Measurements from ENCODE around the gene LMAN2.
A peak's percentile ranks its signal among the peaks of the same experiment; 100 is the strongest.

DNA sequence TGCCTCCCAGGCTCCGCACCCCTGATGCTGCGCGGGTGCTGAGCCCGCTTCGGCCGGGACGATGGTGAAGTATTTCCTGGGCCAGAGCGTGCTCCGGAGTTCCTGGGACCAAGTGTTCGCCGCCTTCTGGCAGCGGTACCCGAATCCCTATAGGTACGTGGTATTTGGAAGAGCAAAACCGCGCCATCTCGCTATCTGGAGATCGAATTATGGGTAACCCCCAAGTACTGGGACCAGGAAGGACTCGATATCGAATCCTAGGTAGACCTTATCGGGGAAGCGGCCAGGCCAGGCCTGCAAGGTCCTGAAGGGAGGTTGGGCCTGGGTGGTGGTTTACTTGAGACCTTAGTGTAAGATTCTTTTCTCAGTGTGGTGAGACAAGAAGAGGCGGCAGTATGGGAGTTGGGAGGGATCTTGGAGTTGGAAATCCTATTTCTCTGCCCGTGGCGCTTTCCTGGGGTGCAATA lies 47.5 kb downstream of the LMAN2 start:
- TF ChIP-seq, protein P1, sequence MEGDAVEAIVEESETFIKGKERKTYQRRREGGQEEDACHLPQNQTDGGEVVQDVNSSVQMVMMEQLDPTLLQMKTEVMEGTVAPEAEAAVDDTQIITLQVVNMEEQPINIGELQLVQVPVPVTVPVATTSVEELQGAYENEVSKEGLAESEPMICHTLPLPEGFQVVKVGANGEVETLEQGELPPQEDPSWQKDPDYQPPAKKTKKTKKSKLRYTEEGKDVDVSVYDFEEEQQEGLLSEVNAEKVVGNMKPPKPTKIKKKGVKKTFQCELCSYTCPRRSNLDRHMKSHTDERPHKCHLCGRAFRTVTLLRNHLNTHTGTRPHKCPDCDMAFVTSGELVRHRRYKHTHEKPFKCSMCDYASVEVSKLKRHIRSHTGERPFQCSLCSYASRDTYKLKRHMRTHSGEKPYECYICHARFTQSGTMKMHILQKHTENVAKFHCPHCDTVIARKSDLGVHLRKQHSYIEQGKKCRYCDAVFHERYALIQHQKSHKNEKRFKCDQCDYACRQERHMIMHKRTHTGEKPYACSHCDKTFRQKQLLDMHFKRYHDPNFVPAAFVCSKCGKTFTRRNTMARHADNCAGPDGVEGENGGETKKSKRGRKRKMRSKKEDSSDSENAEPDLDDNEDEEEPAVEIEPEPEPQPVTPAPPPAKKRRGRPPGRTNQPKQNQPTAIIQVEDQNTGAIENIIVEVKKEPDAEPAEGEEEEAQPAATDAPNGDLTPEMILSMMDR (IDR thresholded peaks at IDR 0.05), result no peak
- TF ChIP-seq POLR2A (IDR thresholded peaks at IDR 0.05), result peak in 1 of 4 donors; percentile 1
